ENCODE results near the gene TSPAN14.

DNA sequence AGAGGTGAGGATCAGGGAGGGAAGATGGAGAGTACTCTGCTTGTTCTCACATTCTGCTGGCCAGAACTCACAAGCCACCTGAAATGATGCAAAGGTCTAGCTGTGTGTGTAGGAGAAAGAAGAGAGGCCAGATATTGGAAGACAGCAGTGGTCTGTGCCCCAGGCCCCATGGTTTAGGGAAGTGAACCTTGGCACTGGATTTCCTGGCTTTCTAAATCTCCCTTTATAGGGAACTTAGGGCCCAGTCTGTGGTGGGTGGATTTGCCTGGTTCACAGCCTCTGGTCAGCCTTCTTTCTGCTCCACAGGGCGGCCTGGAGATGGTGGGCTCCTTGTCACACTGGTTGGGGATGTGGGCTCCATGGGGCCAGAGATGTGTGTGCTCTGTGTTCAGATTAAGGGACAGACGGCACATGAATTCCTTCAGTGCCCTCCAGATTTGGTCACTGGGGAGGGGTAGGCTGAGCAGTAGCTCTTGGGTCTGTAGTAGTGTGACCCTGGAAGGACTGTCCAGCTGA is 74.1 kb downstream of the TSPAN14 start:
- TF ChIP-seq, protein P1, sequence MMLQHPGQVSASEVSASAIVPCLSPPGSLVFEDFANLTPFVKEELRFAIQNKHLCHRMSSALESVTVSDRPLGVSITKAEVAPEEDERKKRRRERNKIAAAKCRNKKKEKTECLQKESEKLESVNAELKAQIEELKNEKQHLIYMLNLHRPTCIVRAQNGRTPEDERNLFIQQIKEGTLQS (IDR thresholded peaks at IDR 0.05; ENCODE audit: insufficient read depth, low read depth, low read length), result no peak
- TF ChIP-seq, protein P2, sequence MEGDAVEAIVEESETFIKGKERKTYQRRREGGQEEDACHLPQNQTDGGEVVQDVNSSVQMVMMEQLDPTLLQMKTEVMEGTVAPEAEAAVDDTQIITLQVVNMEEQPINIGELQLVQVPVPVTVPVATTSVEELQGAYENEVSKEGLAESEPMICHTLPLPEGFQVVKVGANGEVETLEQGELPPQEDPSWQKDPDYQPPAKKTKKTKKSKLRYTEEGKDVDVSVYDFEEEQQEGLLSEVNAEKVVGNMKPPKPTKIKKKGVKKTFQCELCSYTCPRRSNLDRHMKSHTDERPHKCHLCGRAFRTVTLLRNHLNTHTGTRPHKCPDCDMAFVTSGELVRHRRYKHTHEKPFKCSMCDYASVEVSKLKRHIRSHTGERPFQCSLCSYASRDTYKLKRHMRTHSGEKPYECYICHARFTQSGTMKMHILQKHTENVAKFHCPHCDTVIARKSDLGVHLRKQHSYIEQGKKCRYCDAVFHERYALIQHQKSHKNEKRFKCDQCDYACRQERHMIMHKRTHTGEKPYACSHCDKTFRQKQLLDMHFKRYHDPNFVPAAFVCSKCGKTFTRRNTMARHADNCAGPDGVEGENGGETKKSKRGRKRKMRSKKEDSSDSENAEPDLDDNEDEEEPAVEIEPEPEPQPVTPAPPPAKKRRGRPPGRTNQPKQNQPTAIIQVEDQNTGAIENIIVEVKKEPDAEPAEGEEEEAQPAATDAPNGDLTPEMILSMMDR (IDR thresholded peaks at IDR 0.05; ENCODE audit: control extremely low read depth in 1 of 3, insufficient read depth in 1 of 3, low read depth in 1 of 3, low read length in 3 of 3), result no peak
- TF ChIP-seq EGR1 (IDR thresholded peaks at IDR 0.05; ENCODE audit: borderline replicate concordance, low read depth, low read length) (no peak), MAFK (IDR thresholded peaks at IDR 0.05; ENCODE audit: low read depth, low read length) (no peak), TBP (IDR thresholded peaks at IDR 0.05; ENCODE audit: low read depth, low read length) (no peak), CBX5 (IDR thresholded peaks at IDR 0.05; ENCODE audit: low read depth, low read length) (no peak)
- TF ChIP-seq, protein P3, sequence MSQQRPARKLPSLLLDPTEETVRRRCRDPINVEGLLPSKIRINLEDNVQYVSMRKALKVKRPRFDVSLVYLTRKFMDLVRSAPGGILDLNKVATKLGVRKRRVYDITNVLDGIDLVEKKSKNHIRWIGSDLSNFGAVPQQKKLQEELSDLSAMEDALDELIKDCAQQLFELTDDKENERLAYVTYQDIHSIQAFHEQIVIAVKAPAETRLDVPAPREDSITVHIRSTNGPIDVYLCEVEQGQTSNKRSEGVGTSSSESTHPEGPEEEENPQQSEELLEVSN (IDR thresholded peaks at IDR 0.05), result no peak
- TF ChIP-seq, protein P4, sequence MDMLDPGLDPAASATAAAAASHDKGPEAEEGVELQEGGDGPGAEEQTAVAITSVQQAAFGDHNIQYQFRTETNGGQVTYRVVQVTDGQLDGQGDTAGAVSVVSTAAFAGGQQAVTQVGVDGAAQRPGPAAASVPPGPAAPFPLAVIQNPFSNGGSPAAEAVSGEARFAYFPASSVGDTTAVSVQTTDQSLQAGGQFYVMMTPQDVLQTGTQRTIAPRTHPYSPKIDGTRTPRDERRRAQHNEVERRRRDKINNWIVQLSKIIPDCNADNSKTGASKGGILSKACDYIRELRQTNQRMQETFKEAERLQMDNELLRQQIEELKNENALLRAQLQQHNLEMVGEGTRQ (IDR thresholded peaks at IDR 0.05; ENCODE audit: low read length), result no peak
